ENCODE measurements around the gene SERPINA3.
"Not testable (repeated sequence)": the region's sequence is repeated elsewhere in the genome, so short reads cannot be mapped to it uniquely, and the experiment has no call there.

SERPINA3 gene

DNA sequence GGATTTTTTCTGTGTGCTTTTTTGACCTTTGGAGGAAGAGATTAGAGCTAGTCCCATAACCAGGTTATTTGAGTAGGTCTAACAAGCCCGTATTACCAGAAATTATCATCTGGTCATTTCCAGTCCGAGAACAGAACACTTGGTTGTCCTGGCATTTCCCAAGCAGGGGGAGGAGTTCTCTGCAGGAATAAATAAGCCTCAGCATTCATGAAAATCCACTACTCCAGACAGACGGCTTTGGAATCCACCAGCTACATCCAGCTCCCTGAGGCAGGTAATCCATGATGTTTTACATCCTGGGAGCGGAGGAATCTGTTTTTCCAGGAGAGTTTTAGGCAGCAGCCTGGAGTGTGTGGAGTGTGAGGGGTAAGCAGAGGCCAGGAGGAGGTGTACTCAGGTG lies at the start of gene SERPINA3:
Gene SERPINA3, plus strand, starts transcription at position 218 of the 400 bp plus-strand sequence. CDS start 2,051 bp downstream, outside the sequence.
- TF ChIP-seq POLR2A (IDR thresholded peaks at IDR 0.05; ENCODE audit: low read depth, low read length), result no peak
- FAIRE-seq (no peak), DNase-seq (ENCODE audit: insufficient read length, low spot score) (no peak)

DNA sequence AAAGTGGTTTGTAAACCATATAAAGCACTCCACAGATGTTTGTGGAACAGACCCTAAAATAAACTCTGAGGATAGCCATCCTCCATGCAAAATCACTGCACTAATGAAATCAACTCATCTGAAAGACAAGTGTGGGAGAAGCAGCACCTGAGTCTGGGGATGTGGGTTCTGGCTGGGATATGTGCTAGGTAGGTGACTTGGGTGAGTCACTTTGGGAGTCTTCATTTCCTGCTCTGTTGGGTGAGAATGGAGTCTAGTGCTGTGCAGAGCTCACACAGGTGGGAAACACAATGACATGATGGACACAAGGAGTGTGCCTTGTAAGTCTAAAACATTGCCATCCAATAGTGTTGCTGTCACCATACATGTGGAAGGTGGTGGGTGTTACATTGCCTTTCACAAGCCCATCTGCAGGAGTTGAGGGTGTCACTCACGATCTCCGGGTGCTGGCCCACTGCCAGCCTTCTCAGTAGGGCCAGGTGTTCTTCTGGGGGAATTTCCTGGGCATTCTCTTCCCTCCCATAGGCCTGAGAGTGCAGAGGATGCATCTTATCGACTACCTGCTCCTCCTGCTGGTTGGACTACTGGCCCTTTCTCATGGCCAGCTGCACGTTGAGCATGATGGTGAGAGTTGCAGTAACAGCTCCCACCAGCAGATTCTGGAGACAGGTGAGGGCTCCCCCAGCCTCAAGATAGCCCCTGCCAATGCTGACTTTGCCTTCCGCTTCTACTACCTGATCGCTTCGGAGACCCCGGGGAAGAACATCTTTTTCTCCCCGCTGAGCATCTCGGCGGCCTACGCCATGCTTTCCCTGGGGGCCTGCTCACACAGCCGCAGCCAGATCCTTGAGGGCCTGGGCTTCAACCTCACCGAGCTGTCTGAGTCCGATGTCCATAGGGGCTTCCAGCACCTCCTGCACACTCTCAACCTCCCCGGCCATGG lies 49.0 kb upstream of the SERPINA3 start:
- no peak for DNase-seq (ENCODE audit: insufficient read length, low spot score)
- no peak for TF ChIP-seq POLR2A (IDR thresholded peaks at IDR 0.05; ENCODE audit: low read depth, low read length)
- FAIRE-seq, result no peak

DNA sequence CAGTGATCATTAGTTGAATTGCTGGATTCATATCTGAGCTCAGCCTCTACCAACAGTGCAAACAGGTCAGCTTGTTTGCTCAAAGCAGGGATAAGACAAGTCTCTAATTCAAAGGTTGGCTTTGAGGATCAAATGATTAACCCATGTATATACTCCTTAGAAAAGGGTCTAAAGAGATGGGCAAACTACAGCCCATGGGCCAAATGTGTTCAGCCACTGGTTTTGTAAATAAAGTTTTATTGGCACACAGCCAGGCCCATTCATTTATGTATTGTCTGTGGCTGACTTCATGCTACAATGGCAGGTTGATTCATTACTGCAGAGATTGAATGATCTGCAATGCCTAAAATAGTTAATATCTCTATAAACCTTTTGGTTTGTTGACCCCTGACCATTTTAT lies 47.8 kb upstream of the SERPINA3 start:
- no peak for DNase-seq (ENCODE audit: insufficient read length, low spot score)
- no peak for TF ChIP-seq POLR2A (IDR thresholded peaks at IDR 0.05; ENCODE audit: low read depth, low read length)
- no peak for FAIRE-seq

DNA sequence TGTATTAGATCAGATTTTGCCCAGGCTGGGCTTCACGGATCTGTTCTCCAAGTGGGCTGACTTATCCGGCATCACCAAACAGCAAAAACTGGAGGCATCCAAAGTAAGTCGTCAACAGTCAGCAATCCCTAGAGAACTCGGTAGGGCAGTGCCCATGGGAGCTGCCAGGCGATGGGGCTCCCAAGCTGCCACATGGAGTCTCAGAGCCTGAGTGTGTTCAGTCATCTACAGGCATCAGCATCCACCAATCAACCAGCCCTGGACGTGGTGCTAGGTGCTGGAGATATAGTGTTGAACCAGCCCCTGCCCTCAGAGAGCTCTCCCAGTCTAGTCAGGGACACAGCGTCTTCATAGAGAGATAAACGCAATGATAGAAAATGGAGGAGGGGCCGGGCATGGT lies 44.0 kb upstream of the SERPINA3 start:
- DNase-seq (ENCODE audit: insufficient read length, low spot score) (no peak), FAIRE-seq (no peak)
- no peak for TF ChIP-seq POLR2A (IDR thresholded peaks at IDR 0.05; ENCODE audit: low read depth, low read length)

DNA sequence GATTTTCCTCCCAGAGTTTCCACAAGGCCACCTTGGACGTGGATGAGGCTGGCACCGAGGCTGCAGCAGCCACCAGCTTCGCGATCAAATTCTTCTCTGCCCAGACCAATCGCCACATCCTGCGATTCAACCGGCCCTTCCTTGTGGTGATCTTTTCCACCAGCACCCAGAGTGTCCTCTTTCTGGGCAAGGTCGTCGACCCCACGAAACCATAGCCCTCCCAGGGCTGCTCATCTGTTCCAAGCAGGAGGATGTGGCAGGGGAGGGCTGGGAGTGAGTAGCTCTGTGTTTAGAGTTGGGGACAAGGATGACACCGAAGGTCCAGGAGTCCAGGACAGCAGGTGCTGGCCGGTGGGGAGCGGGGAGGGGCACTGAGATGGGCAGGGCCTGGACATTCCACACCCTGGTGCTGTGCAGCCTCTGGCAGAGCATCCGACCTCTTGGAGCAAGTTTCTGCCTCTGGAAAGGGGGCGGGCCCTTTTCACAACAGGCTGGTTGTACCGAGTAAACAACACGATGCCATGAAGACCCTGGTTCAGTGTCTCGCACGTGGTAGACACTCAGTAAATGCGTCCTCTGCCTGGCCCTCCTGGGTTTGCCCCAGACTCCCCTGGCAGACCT lies 42.7 kb upstream of the SERPINA3 start:
- TF ChIP-seq POLR2A (IDR thresholded peaks at IDR 0.05; ENCODE audit: low read depth, low read length), result no peak
- no peak for FAIRE-seq
- DNase-seq (ENCODE audit: insufficient read length, low spot score), result no peak

DNA sequence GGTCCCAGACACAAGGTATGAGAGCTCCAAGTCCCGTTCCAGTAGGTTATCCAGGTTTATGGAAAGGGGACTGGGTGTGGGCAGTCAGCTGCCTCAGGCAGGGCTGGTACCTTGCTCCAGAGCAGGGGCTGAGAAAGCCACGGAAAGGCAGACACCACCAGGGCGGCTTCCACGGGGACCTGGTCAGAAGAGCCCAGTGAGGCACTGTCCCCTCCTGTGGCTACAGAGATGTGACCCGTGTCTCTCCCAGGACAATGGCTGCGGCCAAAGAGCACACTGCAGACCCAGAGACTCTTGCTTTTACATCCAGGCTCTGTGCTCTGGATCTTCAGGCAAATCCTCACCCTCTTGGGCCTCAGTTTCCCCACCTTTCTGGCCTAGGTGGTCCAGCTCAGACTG lies 42.2 kb upstream of the SERPINA3 start:
- DNase-seq (ENCODE audit: insufficient read length, low spot score), result no peak
- no peak for TF ChIP-seq POLR2A (IDR thresholded peaks at IDR 0.05; ENCODE audit: low read depth, low read length)
- no peak for FAIRE-seq

DNA sequence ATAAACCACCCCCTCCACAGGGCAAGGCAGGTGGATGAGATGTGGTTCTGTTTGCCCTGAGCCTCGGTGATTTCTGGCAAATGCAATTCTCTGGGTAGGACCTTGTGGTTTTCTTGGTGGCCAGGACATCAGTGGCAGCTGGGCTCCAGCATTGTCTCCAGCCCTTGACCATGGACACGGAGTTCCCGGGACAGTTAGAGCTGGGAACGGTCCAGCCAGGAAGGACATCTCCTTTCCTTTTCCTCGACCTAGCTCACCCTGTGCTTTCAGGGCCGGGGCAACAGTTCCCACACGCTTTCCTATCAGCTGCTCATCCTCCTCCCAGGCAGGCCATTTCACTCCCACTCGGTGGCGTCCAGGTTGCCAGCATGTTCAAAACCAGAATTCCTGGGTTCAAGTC lies 41.8 kb upstream of the SERPINA3 start:
- FAIRE-seq (no peak), DNase-seq (ENCODE audit: insufficient read length, low spot score) (no peak)
- TF ChIP-seq POLR2A (IDR thresholded peaks at IDR 0.05; ENCODE audit: low read depth, low read length), result no peak

DNA sequence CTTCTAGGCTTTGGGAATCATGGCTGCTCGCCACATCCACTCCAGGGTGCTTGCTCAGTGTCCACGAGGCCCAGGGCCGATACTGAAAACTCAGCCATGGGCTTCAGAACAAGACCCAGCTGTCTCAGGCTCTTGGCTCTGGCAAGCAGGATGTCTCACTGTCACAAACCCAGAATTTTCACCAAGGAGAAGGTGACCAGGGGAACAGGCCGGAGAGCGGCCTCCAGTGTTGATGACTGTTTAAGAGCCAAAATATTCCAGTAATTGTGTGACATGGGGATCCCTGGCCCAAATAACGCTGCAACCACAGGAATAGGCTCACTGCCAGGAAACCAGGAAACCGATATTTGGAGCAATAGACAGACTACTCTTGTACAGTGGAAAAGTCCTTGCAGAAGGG lies 40.8 kb upstream of the SERPINA3 start:
- FAIRE-seq, result no peak
- DNase-seq (ENCODE audit: insufficient read length, low spot score), result no peak
- TF ChIP-seq POLR2A (IDR thresholded peaks at IDR 0.05; ENCODE audit: low read depth, low read length), result no peak

DNA sequence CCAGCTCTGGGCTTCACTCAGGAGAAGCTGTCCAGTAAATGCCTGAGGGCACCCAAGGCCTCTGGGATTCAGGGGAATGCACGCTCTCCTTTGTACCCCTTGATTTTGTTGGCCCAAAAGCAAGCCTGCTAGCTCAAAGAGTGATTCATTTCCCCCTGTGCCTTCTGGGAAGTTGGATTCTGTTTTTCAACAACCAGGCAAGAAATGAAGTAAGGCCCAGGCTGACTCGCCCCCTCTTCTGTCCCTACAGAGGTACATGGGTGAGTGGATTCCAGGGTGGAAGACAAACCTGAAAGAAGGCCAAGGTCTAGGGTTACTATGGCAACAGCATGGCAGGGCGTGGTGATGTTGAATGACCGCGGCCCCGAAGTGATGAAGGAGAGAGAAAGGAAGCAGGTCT lies 40.2 kb upstream of the SERPINA3 start:
- DNase-seq (ENCODE audit: insufficient read length, low spot score), result peak; percentile 16
- TF ChIP-seq POLR2A (IDR thresholded peaks at IDR 0.05; ENCODE audit: low read depth, low read length), result no peak
- FAIRE-seq, result no peak

DNA sequence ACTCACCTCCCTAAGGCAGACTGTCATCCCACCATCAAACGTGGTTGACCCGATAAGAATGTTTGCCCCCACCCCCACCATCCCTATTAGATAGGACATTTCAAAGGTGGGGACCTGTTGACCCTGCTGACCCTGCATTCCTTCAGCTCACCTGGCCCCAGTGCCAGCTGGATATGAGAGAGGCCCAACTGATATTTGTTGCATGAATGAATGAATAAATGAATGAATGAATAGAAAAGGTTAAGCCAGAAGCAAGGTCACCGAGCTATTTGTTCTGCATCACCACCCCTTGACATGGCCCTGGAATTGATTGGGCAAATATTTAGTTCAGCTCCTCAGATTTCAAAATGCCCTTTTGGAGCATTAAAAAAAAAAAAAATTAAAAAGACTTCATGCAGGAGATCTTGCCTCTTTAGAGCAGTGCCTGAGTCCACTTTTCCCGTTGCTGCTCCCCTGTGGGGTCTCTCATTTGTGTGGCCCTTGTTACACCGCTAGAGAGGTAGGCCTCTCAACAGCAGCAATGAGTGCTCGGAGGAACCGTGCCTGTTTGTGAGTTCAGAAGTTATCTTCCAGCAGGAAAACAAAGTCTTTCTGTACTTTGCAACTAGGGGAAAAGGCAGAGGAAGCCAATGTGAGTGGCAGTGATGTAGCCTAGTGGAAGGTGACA lies 39.4 kb upstream of the SERPINA3 start:
- no peak for TF ChIP-seq POLR2A (IDR thresholded peaks at IDR 0.05; ENCODE audit: low read depth, low read length)
- no peak for FAIRE-seq
- no peak for DNase-seq (ENCODE audit: insufficient read length, low spot score)

DNA sequence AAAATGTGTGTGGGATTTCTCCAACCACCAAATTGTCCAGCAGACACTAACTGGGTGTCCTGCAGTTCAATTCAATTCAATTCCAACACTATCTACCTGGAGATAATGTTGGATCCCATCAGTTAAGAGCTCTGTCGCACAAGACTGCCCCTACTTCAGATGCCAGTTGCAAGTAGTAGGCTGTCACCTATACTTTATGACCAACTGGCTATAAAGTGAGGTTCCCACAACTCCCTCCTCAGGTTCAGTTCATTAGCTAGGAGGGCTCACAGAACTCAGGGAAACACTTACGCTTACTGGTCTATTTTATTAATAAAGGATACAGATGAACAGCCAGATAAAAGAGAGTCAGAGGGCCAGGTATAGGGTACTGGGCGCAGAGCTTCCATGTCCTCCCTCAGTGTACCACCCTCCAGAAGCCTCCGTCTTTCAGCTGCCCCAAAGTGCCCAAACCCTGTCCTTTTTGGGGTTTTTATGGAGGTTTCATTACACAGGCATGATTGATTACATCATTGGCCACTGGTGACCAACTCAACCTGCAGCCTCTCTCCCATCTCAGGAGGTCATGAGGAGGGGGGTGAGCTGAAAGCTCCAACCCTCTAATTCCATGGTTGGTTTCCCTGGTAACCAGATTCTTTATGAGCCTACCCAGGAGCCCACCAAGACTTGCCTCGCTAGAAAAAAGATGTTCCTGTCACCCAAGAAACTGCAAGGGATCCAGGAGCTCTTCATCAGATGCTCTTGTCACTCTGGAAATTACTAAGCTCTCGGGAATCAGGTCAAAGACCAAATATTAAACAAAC lies 38.5 kb upstream of the SERPINA3 start:
- TF ChIP-seq POLR2A (IDR thresholded peaks at IDR 0.05; ENCODE audit: low read depth, low read length), result no peak
- FAIRE-seq (no peak), DNase-seq (ENCODE audit: insufficient read length, low spot score) (no peak)

DNA sequence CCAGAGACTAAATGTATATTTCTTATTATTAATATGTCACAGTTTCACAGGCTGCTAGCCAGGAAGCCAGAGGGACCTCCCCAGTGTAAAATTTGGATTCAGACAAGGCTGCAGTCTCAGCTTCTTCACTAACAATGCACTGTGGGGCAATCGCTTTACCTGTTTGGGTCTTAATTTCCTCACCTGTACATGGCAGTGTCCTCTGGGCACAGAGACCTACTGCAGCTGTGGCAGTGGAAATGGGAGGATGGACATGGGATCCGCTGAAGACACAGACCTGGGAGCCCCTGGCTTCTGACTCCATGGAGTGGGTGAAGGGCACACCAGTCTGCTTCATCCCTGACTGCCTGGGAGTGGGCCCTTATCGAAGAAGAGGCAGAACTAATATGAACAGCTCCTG lies 37.9 kb upstream of the SERPINA3 start:
- DNase-seq (ENCODE audit: insufficient read length, low spot score) (no peak), FAIRE-seq (no peak)
- no peak for TF ChIP-seq POLR2A (IDR thresholded peaks at IDR 0.05; ENCODE audit: low read depth, low read length)

DNA sequence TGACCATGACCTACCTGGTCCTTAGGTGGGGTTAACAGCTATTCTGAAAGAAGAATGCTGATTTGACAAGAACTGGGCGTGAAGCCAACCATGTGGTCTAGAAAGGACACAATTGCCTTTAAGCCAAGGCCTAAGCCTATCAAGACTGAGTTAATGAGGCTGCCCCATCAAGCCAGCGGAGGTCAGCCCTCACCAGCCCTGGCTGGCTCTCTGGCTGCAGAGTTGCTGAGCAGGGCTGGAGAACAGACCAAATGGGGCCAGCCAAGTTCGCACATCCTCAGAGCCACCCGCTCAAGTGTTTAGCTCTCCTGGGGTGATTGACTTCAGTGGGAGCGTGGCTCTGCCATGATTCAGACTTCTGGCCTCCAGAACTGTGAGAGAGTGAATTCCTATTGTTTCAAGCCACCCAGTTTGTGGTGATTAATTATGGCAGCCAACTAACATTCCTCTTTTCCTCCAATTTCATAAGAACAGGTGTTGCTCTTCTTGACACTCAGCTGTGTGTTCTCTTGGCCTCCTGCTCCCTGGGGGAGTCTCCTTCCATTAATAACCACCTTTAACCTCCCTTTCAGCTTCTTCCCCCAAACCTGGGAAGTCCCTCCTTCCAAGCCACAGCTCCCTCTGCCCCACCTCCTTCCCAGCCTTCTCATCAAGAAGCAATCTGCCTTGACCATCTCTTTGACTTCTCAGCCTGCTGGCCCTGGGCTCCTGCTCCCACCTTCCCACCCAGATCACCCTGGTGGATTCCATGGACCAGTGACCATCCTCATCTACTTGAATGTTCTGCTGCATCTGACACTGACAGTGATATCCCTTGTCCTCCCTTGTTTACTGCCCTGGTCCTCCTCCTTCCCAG lies 36.2 kb upstream of the SERPINA3 start:
- FAIRE-seq, result no peak
- TF ChIP-seq POLR2A (IDR thresholded peaks at IDR 0.05; ENCODE audit: low read depth, low read length), result no peak
- DNase-seq (ENCODE audit: insufficient read length, low spot score), result peak; percentile 35

DNA sequence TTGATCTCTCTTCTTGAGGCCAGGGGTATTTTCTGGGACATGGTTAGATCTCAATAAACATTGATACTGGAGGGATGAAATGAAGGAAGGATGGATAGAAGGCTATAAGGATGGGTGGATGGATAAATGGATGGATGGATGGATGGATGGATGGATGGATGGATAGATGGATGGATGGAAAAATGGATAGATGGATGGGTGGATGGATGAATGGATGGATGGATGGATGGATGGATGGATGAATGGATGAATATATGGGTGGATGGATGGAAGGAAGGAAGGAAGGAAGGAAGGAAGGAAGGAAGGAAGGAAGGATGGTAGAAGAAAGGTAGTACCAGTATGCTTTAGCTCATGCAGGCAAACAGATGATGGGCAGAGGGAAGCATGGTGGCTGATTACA lies 34.7 kb upstream of the SERPINA3 start:
- DNase-seq (ENCODE audit: insufficient read length, low spot score); FAIRE-seq: not testable (repeated sequence)

All from H54 (cell line).